ENCODE results near the gene NAA15.

Gene NAA15

GRCh38 chr4:139469216-139469615 is 167.9 kb downstream of the NAA15 start:
- Mint-ChIP-seq H3K27me3 (no peaks in the 10 kb centered on the region), H3K27ac (no peak overlapping the region), H3K4me1 (ENCODE audit: low read depth in 2 of 2) (peaks cover 18 to 32% of the 10 kb centered on the region in 2 donors), H3K36me3 (ENCODE audit: insufficient read depth) (peaks cover 29% of the 10 kb centered on the region), H3K9me3 (peaks cover 7% of the 10 kb centered on the region in 2 donors), H3K4me3 (no peak overlapping the region)
- DNase-seq (no peak), ATAC-seq (replicated peaks) (no peak)

Measured in effector memory CD8-positive, alpha-beta T cell (primary cell).